HEK293 (cell line): Measurements from ENCODE around the gene NOXO1.

Source experiments
- CTCF ChIA-PET: fragments of 350-600 bp; formaldehyde crosslinking; extraction: SDS; loops from one replicate; lab custom pipeline; 2021; ENCODE audit warnings: antibody characterized with exemption; lab: Yijun Ruan, JAX
- POLR2A ChIA-PET: fragments of 300-600 bp; formaldehyde crosslinking; extraction: SDS; loops from one replicate; lab custom pipeline; 2020; ENCODE audit warnings: antibody characterized with exemption, inconsistent platforms; lab: Yijun Ruan, JAX
- H3K27ac ChIP-seq: fragments of 200-500 bp; sonication (Bioruptor generic); 2 replicates; pipeline ENCODE4 v1.5.1; 2014; ENCODE audit warnings: low read depth, low read length, control low read depth, inconsistent platforms; ENCODE audit errors: extremely low read depth
- H3K36me3 ChIP-seq, 2 experiments: fragments of 200-500 bp in 1 of 2; sonication (Bioruptor generic) in 1 of 2; 1 replicate in 1 of 2; 2 replicates in 1 of 2; pipeline ENCODE4 v1.5.1; 2014 to 2017; ENCODE audit warnings: inconsistent platforms in 2 of 2, low read length in 2 of 2; ENCODE audit not compliant: control insufficient read depth in 2 of 2, insufficient read depth in 1 of 2
- H3K4me1 ChIP-seq: fragments of 200-500 bp; sonication (Bioruptor generic); 2 replicates; pipeline ENCODE4 v1.5.1; 2014; ENCODE audit warnings: mild to moderate bottlenecking, low read length, inconsistent platforms; ENCODE audit not compliant: control insufficient read depth, insufficient read depth
- H3K4me3 ChIP-seq: 2 replicates; pipeline ENCODE4 v1.5.1; 2011; ENCODE audit warnings: low read depth, mild to moderate bottlenecking, control low read depth, low read length, moderate library complexity
- H3K9me3 ChIP-seq: fragments of 200-500 bp; sonication (Bioruptor generic); 2 replicates; pipeline ENCODE4 v1.5.1; 2014; ENCODE audit warnings: low read depth, low read length, inconsistent platforms; ENCODE audit not compliant: control insufficient read depth, insufficient read depth
- EGR2 ChIP-seq: fragments of 450-650 bp; formaldehyde crosslinking; IDR thresholded peaks from 2 replicates; pipeline ENCODE4 v1.5.1; 2016; ENCODE audit warnings: low read depth, missing biosample characterization, missing genetic modification characterization
- HOXC10 ChIP-seq: sonication (generic); formaldehyde crosslinking; IDR thresholded peaks from 2 replicates; pipeline ENCODE4 v1.8.1; 2023; ENCODE audit warnings: mild to moderate bottlenecking, missing genetic modification reagents
- KLF1 ChIP-seq: fragments of 450-650 bp; formaldehyde crosslinking; IDR thresholded peaks from 2 replicates; pipeline ENCODE4 v1.5.1; 2016; ENCODE audit warnings: missing biosample characterization, missing genetic modification characterization
- MZF1 ChIP-seq: fragments of 450-650 bp; formaldehyde crosslinking; IDR thresholded peaks from 2 replicates; pipeline ENCODE4 v1.5.1; 2017; ENCODE audit warnings: missing biosample characterization, missing genetic modification characterization, borderline replicate concordance
- SP2 ChIP-seq: fragments of 450-650 bp; formaldehyde crosslinking; IDR thresholded peaks from 2 replicates; pipeline ENCODE4 v1.5.1; 2016; ENCODE audit warnings: missing biosample characterization, missing genetic modification characterization
- SP7 ChIP-seq: fragments of 450-650 bp; formaldehyde crosslinking; IDR thresholded peaks from 2 replicates; pipeline ENCODE4 v1.5.1; 2016; ENCODE audit warnings: missing biosample characterization, missing genetic modification characterization
- ZBTB26 ChIP-seq: fragments of 450-650 bp; formaldehyde crosslinking; optimal IDR thresholded peaks from 2 replicates; pipeline ENCODE3; 2016; ENCODE audit warnings: missing biosample characterization, mild to moderate bottlenecking, missing genetic modification characterization
- ZBTB48 ChIP-seq: fragments of 450-650 bp; formaldehyde crosslinking; IDR thresholded peaks from 2 replicates; pipeline ENCODE4 v1.5.1; 2016; ENCODE audit warnings: missing biosample characterization, missing genetic modification characterization
- ZFHX2 ChIP-seq: fragments of 450-650 bp; formaldehyde crosslinking; conservative IDR thresholded peaks from 2 replicates; pipeline ENCODE4 v1.5.1; 2016; ENCODE audit warnings: missing biosample characterization, missing genetic modification characterization
- ZFP41 ChIP-seq: fragments of 450-650 bp; formaldehyde crosslinking; IDR thresholded peaks from 2 replicates; pipeline ENCODE4 v1.5.1; 2016; ENCODE audit warnings: missing biosample characterization, missing genetic modification characterization, borderline replicate concordance
- ZNF112 ChIP-seq: fragments of 450-650 bp; formaldehyde crosslinking; IDR thresholded peaks from 2 replicates; pipeline ENCODE4 v1.5.0; 2017; ENCODE audit warnings: missing biosample characterization, missing genetic modification characterization
- ZNF16 ChIP-seq: fragments of 450-650 bp; formaldehyde crosslinking; IDR thresholded peaks from 2 replicates; pipeline ENCODE4 v1.5.1; 2016; ENCODE audit warnings: low read depth, missing biosample characterization, missing genetic modification characterization
- ZNF214 ChIP-seq: fragments of 450-650 bp; formaldehyde crosslinking; IDR thresholded peaks from 2 replicates; pipeline ENCODE4 v1.5.1; 2017; ENCODE audit warnings: missing biosample characterization, mild to moderate bottlenecking, missing genetic modification characterization, borderline replicate concordance
- ZNF280D ChIP-seq: fragments of 450-650 bp; formaldehyde crosslinking; IDR thresholded peaks from 2 replicates; pipeline ENCODE4 v1.5.1; 2016; ENCODE audit warnings: missing biosample characterization, missing genetic modification characterization
- ZNF335 ChIP-seq: fragments of 450-650 bp; formaldehyde crosslinking; conservative IDR thresholded peaks from 2 replicates; pipeline ENCODE4 v1.5.1; 2016; ENCODE audit warnings: missing biosample characterization, missing genetic modification characterization
- ZNF398 ChIP-seq: fragments of 450-650 bp; formaldehyde crosslinking; IDR thresholded peaks from 2 replicates; pipeline ENCODE4 v1.5.1; 2017; ENCODE audit warnings: missing biosample characterization, missing genetic modification characterization
- ZNF501 ChIP-seq: fragments of 450-650 bp; formaldehyde crosslinking; IDR thresholded peaks from 2 replicates; pipeline ENCODE4 v1.5.1; 2016; ENCODE audit warnings: missing biosample characterization, missing genetic modification characterization
- ZNF600 ChIP-seq: fragments of 450-650 bp; formaldehyde crosslinking; IDR thresholded peaks from 2 replicates; pipeline ENCODE4 v1.5.1; 2016; ENCODE audit warnings: missing biosample characterization, missing genetic modification characterization
- ZNF623 ChIP-seq: fragments of 450-650 bp; formaldehyde crosslinking; IDR thresholded peaks from 2 replicates; pipeline ENCODE4 v1.5.1; 2016; ENCODE audit warnings: missing biosample characterization, missing genetic modification characterization
- ZNF664 ChIP-seq: fragments of 450-650 bp; formaldehyde crosslinking; IDR thresholded peaks from 2 replicates; pipeline ENCODE4 v1.5.1; 2016; ENCODE audit warnings: missing biosample characterization, missing genetic modification characterization
- ZNF704 ChIP-seq: fragments of 450-650 bp; formaldehyde crosslinking; IDR thresholded peaks from 2 replicates; pipeline ENCODE4 v1.5.1; 2016; ENCODE audit warnings: missing biosample characterization, missing genetic modification characterization
- TF ChIP-seq, protein P1 (sequence below): fragments of 450-650 bp; formaldehyde crosslinking; IDR thresholded peaks from 2 replicates; pipeline ENCODE4 v1.5.1; 2016; ENCODE audit warnings: missing biosample characterization, missing genetic modification characterization
- TF ChIP-seq, protein P2 (sequence below): fragments of 450-650 bp; formaldehyde crosslinking; IDR thresholded peaks from 2 replicates; pipeline ENCODE4 v1.5.1; 2016; ENCODE audit warnings: missing biosample characterization, missing genetic modification characterization

The NOXO1 gene

DNA sequence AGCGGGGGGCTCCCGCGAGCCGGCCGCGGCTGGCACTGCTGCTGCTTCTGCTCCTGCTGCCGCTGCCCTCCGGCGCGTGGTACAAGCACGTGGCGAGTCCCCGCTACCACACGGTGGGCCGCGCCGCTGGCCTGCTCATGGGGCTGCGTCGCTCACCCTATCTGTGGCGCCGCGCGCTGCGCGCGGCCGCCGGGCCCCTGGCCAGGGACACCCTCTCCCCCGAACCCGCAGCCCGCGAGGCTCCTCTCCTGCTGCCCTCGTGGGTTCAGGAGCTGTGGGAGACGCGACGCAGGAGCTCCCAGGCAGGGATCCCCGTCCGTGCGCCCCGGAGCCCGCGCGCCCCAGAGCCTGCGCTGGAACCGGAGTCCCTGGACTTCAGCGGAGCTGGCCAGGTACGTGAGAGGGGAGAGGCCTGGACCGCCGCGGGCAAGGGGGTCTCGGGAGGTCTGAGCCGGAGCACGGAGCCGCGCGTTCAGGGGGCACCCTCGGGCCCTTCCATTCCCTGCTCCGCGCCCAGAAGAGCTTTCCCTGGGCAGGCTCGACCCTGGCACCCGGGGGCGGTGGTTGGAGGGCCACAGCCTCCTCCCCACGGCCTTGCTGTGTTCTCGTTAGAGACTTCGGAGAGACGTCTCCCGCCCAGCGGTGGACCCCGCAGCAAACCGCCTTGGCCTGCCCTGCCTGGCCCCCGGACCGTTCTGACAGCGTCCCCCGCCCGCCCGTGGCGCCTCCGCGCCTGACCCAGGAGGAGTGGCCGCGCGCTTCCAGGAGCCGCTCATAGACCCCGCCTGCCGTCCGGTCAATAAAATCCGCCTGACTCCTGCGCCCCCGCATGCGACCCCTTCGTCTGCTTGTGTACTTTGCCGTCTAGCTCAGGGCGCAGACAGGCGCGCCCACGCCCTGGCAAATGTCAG lies 38.9 kb upstream of the NOXO1 start:
- CTCF ChIA-PET = interaction anchor here (0.6 to 2.2 kb wide), 5 partner anchors 16 to 175 kb away, joined by 3 to 5 read pairs (median 3); no protein-coding TSS in a partner anchor
- peaks cover 9% of the 10 kb centered on the region for H3K4me1 ChIP-seq

GRCh38 chr16:2019518-2019920 lies 38.2 kb upstream of the NOXO1 start, which contains the start of gene NPW:
Gene NPW, plus strand, starts transcription at chr16:2019785.
- Histone ChIP-seq H3K36me3 (no peaks in the 10 kb centered on the region), H3K4me3 (peak within 1 kb of the TSS; percentile 9), H3K27ac (no peak within 1 kb of the TSS), H3K4me1 (peaks cover 9% of the 10 kb centered on the region), H3K9me3 (no peaks in the 10 kb centered on the region)
- CTCF ChIA-PET = interaction anchor here (0.5 to 1.0 kb wide), 3 partner anchors 46 to 121 kb away, joined by 3 to 5 read pairs (median 3); no protein-coding TSS in a partner anchor
- POLR2A ChIA-PET = no interaction called here
- TF ChIP-seq ZNF398 (tag by site-specific recombination) (peak; percentile 40; the same call in 1 of the 2 replicates), SP2 (tag by site-specific recombination) (peak; percentile 48), ZNF623 (no peak), ZBTB48 (tag by site-specific recombination) (no peak), KLF1 (tag by site-specific recombination) (0 out of 2 replicates have a peak, but pooled peaks have one; percentile 21)
- TF ChIP-seq, protein P1, sequence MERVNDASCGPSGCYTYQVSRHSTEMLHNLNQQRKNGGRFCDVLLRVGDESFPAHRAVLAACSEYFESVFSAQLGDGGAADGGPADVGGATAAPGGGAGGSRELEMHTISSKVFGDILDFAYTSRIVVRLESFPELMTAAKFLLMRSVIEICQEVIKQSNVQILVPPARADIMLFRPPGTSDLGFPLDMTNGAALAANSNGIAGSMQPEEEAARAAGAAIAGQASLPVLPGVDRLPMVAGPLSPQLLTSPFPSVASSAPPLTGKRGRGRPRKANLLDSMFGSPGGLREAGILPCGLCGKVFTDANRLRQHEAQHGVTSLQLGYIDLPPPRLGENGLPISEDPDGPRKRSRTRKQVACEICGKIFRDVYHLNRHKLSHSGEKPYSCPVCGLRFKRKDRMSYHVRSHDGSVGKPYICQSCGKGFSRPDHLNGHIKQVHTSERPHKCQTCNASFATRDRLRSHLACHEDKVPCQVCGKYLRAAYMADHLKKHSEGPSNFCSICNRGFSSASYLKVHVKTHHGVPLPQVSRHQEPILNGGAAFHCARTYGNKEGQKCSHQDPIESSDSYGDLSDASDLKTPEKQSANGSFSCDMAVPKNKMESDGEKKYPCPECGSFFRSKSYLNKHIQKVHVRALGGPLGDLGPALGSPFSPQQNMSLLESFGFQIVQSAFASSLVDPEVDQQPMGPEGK (tag by site-specific recombination) = no peak

More for the DNA sequence above, 38.9 kb upstream of the NOXO1 start:
- Histone ChIP-seq H3K27ac (no peak overlapping the region), H3K9me3 (no peaks in the 10 kb centered on the region), H3K4me3 (peak overlapping the region; percentile 9), H3K36me3 (no peaks in the 10 kb centered on the region)
- POLR2A ChIA-PET = interaction anchor here (0.7 to 0.9 kb wide), 2 partner anchors 23 to 56 kb away, joined by 3 to 4 read pairs; partner anchors contain the start of gene RPS2
- TF ChIP-seq ZFP41 = no peak
- no peak for TF ChIP-seq ZNF214 (tag by site-specific recombination)
- no peak for TF ChIP-seq ZNF280D (tag by site-specific recombination)
- TF ChIP-seq ZNF16 = no peak
- peak; percentile 83 for TF ChIP-seq ZNF335 (tag by site-specific recombination)
- TF ChIP-seq ZNF600 = 0 out of 2 replicates have a peak, but pooled peaks have one; percentile 16
- TF ChIP-seq HOXC10 = no peak
- TF ChIP-seq EGR2 (tag by site-specific recombination) = peak; percentile 57
- TF ChIP-seq ZNF664 = no peak
- TF ChIP-seq MZF1 (tag by site-specific recombination) = no peak
- TF ChIP-seq ZNF501 (tag by site-specific recombination) = no peak
- TF ChIP-seq ZBTB26 (tag by site-specific recombination) = peak; percentile 31
- peak; percentile 93 for TF ChIP-seq ZFHX2
- TF ChIP-seq ZNF704 = no peak
- TF ChIP-seq ZNF112 = no peak
- TF ChIP-seq SP2 (tag by site-specific recombination) = 0 out of 2 replicates have a peak, but pooled peaks have one; percentile 13
- no peak for TF ChIP-seq SP7 (tag by site-specific recombination)
- TF ChIP-seq, protein P2, sequence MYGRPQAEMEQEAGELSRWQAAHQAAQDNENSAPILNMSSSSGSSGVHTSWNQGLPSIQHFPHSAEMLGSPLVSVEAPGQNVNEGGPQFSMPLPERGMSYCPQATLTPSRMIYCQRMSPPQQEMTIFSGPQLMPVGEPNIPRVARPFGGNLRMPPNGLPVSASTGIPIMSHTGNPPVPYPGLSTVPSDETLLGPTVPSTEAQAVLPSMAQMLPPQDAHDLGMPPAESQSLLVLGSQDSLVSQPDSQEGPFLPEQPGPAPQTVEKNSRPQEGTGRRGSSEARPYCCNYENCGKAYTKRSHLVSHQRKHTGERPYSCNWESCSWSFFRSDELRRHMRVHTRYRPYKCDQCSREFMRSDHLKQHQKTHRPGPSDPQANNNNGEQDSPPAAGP (tag by site-specific recombination) = 0 out of 2 replicates have a peak, but pooled peaks have one; percentile 19
